Neutrophil (primary cell): ENCODE results near the gene PHKB.

Source experiments
- H3K27ac ChIP-seq: fragments of 200-600 bp; sonication (generic); 2 replicates; pipeline ENCODE4 v1.5.1; 2016; ENCODE audit warnings: mild to moderate bottlenecking, moderate library complexity
- H3K27me3 ChIP-seq: fragments of 200-600 bp; sonication (generic); 2 replicates; pipeline ENCODE4 v1.6.0; 2016; ENCODE audit warnings: mild to moderate bottlenecking
- H3K36me3 ChIP-seq: fragments of 200-600 bp; sonication (generic); 2 replicates; pipeline ENCODE4 v1.5.1; 2017
- H3K4me1 ChIP-seq, 2 experiments: fragments of 200-600 bp in 1 of 2; sonication (generic) in 1 of 2; 1 replicate in 1 of 2; 2 replicates in 1 of 2; pipeline versions ENCODE4 v1.5.1 to v1.6.1; 2013 to 2016; ENCODE audit warnings: low read depth in 1 of 2, low read length in 1 of 2, mild to moderate bottlenecking in 1 of 2, moderate library complexity in 1 of 2; ENCODE audit not compliant: control insufficient read depth in 1 of 2, insufficient read depth in 1 of 2
- H3K4me3 ChIP-seq, 2 experiments: fragments of 200-600 bp in 1 of 2; sonication (generic) in 1 of 2; 1 replicate in 1 of 2; 2 replicates in 1 of 2; pipeline ENCODE4 v1.5.1; 2013 to 2016; ENCODE audit warnings: low read depth in 1 of 2, low read length in 1 of 2, mild to moderate bottlenecking in 1 of 2, moderate library complexity in 1 of 2
- H3K9me3 ChIP-seq: fragments of 200-600 bp; sonication (generic); 2 replicates; pipeline ENCODE4 v1.5.1; 2016
- CTCF ChIP-seq: fragments of 200-600 bp; sonication (generic); IDR thresholded peaks from 2 replicates; pipeline ENCODE4 v1.5.1; 2016; ENCODE audit warnings: antibody characterized with exemption

PHKB gene

GRCh38 chr16:47581114-47581513, 120.0 kb downstream of the PHKB start:
- H3K27ac ChIP-seq: no peak overlapping the region
- no peaks in the 10 kb centered on the region for H3K27me3 ChIP-seq
- no peaks in the 10 kb centered on the region for H3K4me1 ChIP-seq
- H3K36me3 ChIP-seq: no peaks in the 10 kb centered on the region
- no peak overlapping the region for H3K4me3 ChIP-seq
- no peaks in the 10 kb centered on the region for H3K9me3 ChIP-seq
- no peak for TF ChIP-seq CTCF

GRCh38 chr16:47584464-47585225, 123.5 kb downstream of the PHKB start:
- Histone ChIP-seq H3K9me3 (no peaks in the 10 kb centered on the region), H3K4me1 (no peaks in the 10 kb centered on the region), H3K36me3 (peaks cover 10% of the 10 kb centered on the region), H3K27me3 (no peaks in the 10 kb centered on the region), H3K27ac (no peak overlapping the region), H3K4me3 (no peak overlapping the region)
- no peak for TF ChIP-seq CTCF

- H3K36me3 ChIP-seq: peaks cover 24% of the 10 kb centered on the region
- no peaks in the 10 kb centered on the region for H3K9me3 ChIP-seq
- no peak for TF ChIP-seq CTCF
- H3K4me3 ChIP-seq: no peak overlapping the region
- H3K27ac ChIP-seq: no peak overlapping the region
- no peaks in the 10 kb centered on the region for H3K27me3 ChIP-seq
- no peaks in the 10 kb centered on the region for H3K4me1 ChIP-seq
These were observed 125.0 kb downstream of the PHKB start for GRCh38 chr16:47586121-47586520.

- Histone ChIP-seq H3K27ac (no peak overlapping the region), H3K4me1 (no peaks in the 10 kb centered on the region), H3K4me3 (no peak overlapping the region), H3K27me3 (no peaks in the 10 kb centered on the region), H3K9me3 (no peaks in the 10 kb centered on the region), H3K36me3 (peaks cover 39% of the 10 kb centered on the region)
- TF ChIP-seq CTCF: no peak
These were observed 129.3 kb downstream of the PHKB start for GRCh38 chr16:47590472-47590871.

GRCh38 chr16:47592232-47592631, 131.1 kb downstream of the PHKB start:
- H3K9me3 ChIP-seq: no peaks in the 10 kb centered on the region
- no peaks in the 10 kb centered on the region for H3K27me3 ChIP-seq
- H3K4me1 ChIP-seq: no peaks in the 10 kb centered on the region
- no peak overlapping the region for H3K27ac ChIP-seq
- H3K4me3 ChIP-seq: no peak overlapping the region
- TF ChIP-seq CTCF: no peak
- peaks cover 39% of the 10 kb centered on the region for H3K36me3 ChIP-seq
